ENCODE results near the gene SIGMAR1.
"Not testable (repeated sequence)": the region's sequence is repeated elsewhere in the genome, so short reads cannot be mapped to it uniquely, and the experiment has no call there.

Gene SIGMAR1

DNA sequence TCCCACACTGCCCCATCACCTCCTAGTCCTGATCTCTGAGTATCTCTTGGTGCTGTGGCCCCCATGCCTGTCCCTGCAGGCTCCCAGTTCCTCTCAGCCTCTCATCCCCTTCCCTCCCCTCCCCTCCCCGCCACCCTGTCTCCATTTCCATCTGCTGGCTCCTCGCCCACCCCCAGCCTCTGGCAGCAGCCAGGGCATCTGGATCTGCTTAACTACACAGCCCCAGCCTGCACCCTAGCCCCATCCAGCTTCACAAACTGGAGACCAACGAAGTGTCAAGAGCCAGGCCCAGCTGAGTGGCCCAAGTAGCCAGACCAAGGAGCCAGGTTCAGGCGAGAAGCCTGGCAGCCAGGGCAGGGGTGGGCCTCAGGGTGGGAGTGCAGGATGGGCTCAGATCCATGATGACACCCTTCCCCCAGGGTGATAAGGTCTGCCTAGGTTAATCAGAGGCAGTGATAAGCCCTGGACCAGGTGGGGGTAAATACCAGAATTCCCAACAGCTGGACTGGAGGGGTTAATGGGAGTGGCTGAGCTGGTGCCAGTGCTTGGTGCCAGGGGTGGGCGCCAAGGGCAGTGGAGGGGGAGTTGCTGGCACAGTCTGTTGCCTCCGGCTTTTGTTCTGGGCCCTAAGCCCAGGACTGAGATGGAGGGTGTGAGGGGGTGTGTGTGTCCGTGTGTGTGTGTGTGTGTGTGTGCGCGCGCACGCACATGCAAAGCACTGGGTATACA, 16.9 kb upstream of the SIGMAR1 start:
- peak; percentile 60 to 73 for DNase-seq

DNA sequence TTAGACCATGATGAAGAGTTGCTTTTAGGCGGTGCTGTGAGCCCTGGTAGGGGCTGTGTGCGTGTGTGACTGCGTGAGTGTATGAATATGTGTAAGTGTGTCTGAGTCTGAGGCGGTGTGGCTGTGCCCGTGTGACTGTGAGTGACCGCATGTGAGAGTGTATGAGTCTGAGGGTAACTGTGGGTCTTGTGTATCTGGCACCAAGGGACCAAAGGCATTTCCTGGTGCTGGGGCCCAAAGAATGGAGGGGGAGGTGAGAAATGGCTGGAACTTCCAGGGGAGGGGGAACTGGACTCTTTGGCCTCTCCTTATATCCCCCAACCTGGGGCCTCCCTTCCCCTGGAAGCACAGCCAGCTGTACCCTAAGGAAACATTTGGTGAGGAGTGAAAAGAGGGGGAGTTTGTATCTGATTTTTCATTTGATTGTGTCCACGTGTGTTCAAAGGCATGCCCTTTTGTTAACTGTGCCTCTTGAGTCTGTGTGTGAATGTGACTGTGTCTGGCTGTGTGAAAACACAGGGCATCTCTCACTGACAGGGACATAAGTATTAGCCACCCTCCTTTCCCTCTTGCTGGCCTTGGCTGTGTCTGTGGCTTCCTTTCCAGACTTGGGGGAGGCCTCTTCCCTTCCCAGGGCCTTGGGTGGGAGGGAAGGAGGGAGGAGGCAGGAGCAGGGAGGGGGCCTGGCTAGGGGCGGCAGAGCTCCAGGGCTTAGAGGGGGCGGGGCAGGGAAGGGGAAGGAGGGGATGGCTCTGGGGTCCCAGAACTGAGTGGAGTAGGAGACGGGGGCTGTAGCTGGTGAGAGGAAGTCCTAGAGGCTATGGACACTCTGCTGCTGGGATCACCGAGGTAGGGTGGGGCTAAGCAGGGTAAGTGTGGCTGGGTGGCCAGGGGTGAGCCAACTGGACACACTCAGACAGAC, 15.8 kb upstream of the SIGMAR1 start:
- no peak for DNase-seq

- no peak for DNase-seq
Observed at GRCh38 chr9:34652602-34653000, 15.0 kb upstream of the SIGMAR1 start.

GRCh38 chr9:34651876-34652601, 14.5 kb upstream of the SIGMAR1 start, which contains the start of gene IL11RA:
TSS of gene IL11RA (plus strand) at chr9:34652185. CDS start at chr9:34655218, 3,033 bp downstream.
- no peak for DNase-seq

- no peak for DNase-seq
Observed at GRCh38 chr9:34651321-34651720, 13.7 kb upstream of the SIGMAR1 start.

DNA sequence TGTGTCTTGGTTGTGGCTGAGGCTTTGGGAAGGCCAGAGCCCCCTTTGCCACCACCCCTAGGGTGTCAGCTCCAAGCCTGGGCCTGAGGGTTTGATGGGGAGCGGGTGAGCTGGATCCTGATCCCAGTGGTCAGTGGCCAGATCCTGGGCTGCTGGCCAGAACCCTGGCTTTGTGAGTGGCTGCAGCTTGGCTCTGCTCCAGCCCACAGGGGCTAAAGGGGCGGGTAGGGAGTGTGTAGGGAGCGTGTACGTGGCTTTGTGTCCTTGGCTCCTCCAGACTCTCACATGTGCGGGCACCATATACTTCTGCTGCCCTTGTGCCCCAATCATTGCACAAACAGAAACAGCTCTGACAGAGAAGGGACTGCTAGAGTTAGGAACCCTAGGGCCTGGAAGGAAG, 13.2 kb upstream of the SIGMAR1 start:
- DNase-seq = no peak

GRCh38 chr9:34648673-34649072, 11.1 kb upstream of the SIGMAR1 start:
- DNase-seq = no peak

DNA sequence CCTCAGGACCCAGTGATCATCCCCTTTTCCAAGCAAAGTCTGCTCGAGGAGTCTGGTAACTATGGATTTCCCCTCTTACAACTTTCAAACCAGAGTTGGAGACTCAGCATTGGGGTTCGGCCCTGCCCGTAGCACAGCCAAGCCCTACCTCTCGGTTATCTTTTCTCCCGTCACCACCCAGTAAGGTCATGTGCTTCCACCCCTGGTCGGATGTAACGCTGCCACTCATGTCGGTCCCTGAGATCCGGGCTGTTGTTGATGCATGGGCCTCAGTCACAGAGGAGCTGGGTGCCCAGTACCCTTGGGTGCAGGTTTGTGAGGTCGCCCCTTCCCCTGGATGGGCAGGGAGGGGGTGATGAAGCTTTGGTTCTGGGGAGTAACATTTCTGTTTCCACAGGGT, 10.1 kb upstream of the SIGMAR1 start:
- no peak for DNase-seq

DNA sequence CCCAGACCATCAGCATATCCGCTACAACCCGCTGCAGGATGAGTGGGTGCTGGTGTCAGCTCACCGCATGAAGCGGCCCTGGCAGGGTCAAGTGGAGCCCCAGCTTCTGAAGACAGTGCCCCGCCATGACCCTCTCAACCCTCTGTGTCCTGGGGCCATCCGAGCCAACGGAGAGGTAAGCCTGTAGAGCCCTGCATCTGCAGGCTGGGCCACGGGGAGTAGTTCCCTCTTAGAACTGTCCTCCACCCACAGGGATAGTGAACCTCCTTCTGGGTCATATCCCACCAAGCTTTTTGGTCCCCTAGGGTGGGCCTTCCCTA, 9.5 kb upstream of the SIGMAR1 start:
- no peak for DNase-seq

GRCh38 chr9:34646211-34647083, 8.9 kb upstream of the SIGMAR1 start, which contains the start of gene GALT:
TSS of gene GALT (plus strand) at chr9:34646675. CDS start at chr9:34646705, 30 bp downstream.
- DNase-seq = peak; percentile 90 to 92

GRCh38 chr9:34644766-34645314, 7.3 kb upstream of the SIGMAR1 start:
- no peak for DNase-seq

DNA sequence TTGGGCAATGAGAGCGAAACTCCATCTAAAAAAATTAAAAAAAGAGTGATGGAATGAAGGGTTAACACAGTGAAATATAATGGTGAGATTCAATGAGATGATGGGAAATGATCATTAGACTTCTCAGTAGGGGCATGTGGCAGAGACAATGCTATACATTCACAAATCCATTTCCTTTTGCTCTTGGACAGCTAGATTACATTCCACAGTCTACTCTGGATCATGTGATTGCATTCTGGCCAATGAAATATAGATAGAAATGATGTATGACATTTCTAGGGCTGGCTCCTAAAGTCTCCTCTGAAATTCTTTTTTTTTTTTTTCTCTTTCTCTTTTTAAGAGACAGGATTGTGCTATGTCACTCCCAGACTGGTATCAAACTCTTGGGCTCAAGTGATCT, 5.1 kb upstream of the SIGMAR1 start:
- no peak for DNase-seq

DNA sequence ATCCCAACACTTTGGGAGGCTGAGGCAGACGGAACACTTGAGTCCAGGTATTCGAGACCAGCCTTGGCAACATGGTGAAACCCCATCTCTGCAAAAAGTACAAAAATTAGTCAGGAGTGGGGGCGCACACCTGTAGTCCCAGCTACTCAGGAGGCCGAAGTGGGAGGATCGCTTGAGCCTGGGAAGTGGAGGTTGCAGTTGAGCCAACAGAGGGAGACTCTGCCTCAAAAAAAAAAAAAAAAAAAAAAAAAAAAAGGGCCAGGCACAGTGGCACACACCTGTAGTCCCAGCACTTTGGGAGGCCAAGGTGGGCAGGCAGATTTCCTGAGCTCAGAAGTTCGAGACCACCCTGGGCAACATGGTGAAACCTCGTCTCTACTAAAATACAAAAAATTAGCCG, 1.7 kb upstream of the SIGMAR1 start:
- not testable (repeated sequence) for DNase-seq

GRCh38 chr9:34638138-34638445, 505 bp upstream of the SIGMAR1 start:
- DNase-seq = no peak

DNA sequence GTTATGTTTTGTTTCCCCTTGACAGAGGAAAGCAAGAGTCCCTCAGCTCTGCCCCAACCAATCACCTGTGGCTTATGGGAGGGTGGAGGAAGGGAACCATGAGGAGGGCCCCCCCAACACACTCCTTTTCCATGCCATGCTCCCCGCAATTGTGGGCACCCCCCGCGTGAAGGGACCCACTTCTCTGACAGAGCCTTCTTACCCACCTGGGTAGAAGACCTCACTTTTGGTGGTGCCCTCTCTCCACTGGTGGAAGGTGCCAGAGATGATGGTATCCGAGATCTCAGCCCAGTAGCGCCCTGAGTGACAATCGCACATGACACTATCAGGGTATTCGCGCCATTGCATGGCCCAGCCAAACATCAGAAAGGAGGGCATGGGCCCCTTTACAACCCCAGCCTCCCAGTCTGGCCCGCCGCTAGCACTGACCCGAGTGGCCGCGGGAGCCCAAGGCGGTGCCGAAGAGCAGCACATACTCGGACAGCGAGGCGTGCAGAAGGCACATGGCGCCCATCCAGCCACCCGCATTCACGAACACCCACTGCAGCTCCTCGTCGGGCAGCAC, 714 bp downstream of the SIGMAR1 start:
- peak; percentile 5 to 32 for DNase-seq

DNA sequence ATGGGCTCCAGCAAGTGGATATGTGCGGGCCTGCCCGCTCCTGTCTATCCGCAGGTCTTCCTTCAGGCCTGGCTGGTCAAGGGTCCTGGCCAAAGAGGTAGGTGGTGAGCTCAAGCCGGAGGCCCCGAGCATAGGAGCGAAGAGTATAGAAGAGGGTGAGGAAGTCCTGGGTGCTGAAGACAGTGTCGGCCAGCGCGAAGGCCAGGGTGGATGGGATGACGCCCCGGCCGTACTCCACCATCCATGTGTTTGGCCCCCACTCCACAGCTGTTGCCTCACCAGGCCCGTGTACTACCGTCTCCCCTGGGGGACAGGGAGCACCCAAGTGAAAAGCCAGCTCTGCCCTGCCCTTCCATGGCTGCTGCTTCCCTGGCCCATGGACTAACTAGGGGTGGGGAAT, 2.0 kb downstream of the SIGMAR1 start:
- no peak for DNase-seq

GRCh38 chr9:34634551-34635248, 2.9 kb downstream of the SIGMAR1 start:
- no peak for DNase-seq

DNA sequence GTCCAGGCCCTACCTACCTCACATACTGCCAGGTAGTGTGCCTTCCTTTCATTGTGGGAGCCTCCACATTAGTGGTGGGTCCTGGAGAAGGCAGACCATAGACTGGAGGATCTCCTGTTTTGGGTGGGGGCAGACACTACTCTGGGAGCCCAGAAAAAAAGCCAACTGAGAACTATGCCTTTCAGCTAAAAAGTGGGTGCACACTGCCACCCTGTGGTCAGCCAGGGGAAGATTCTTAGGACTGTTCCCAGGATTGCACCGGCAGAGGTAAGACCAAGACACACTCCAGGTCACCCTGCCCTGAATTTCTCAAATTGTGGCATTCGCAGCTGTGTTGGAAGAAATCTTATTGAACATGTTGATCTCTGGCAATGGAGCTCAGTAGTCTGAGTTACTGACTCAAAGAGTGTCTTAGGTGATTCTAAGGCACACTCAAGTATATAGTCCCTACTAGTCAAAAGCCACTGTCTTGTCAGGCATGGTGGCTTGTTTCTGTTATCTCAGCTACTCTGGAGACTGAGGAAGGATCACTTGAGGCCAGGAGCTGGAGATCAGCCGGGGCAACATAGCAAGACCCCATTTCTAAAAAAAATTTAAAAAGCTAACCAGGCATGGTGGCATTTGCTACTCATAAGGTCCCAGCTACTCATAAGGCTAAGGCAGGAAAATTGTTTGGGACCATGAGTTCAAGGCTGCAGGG, 3.6 kb downstream of the SIGMAR1 start:
- DNase-seq = peak; percentile 55 to 72

- no peak for DNase-seq
Observed at GRCh38 chr9:34633166-34633565, 4.4 kb downstream of the SIGMAR1 start.

GRCh38 chr9:34630402-34631154, 7.0 kb downstream of the SIGMAR1 start:
- no peak for DNase-seq

Data from NCI-H2081 (cell line).